Measurements from ENCODE around the gene SLC16A10. TPM values are rescaled to one million over a fixed set of nuclear protein-coding genes. Genes with fewer than 3 reads are reported as not detected.
"Not testable (repeated sequence)": the region's sequence is repeated elsewhere in the genome, so short reads cannot be mapped to it uniquely, and the experiment has no call there.

The SLC16A10 gene
- total RNA-seq, 1 experiment from 2014 or later = 5.9 TPM

DNA sequence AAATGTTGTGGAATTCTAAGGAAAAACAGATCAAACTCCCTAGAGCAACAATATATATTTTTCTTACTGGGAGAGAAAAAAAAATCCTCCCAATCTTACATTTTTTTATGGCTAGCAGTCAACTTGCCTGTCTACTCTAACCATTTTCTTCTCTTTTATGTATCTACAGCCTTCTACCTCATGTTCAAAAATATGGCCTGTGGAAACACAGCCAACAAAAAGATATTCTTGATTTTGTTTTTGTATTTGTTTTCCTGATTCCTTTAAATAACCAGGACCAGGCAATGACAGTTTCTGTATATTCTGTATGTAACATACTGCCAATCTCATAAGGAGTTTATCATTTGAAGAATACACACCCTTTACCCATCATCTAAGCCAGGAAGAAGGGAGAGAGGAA is 13.0 kb upstream of the SLC16A10 start:
- DNase-seq (ENCODE audit: low read depth, low spot score) = no peak
- in situ Hi-C loops (cut with HindIII; ENCODE audit: low pct_unique_long_range_greater_than_20kb, low sequenced_read_pairs) = no loop called here

DNA sequence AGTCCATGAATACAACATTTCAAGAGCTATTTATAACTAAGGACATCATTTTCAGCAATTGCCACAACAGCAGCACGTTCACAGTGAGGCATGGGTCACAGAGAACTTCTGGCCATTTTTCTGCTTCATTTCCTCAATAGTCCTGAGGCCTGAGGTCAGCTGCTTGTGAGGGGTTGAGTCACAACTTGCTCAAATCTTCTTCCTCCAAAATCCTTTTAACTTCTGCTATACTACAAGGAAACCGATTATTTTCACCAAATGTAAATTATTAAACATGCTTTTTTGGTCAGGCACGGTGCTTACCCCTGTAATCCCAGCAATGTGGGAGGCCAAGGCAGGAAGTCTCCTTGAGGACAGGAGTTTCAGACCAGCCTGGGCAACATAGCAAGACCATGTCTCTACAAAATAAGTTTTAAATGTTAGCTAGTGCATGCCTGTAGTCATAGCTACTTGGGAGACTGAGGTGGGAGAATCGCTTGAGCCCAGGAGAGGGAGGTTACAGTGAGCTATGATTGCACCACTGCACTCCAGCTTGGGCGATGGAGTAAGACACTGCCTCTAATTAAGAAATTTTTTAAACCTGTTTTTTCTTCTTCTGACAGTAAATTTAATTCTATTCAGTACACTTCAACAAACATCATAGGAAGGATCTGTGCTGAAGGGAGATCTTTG is 11.1 kb upstream of the SLC16A10 start:
- no peak for DNase-seq (ENCODE audit: low read depth, low spot score)
- in situ Hi-C loops (cut with HindIII; ENCODE audit: low pct_unique_long_range_greater_than_20kb, low sequenced_read_pairs) = no loop called here

DNA sequence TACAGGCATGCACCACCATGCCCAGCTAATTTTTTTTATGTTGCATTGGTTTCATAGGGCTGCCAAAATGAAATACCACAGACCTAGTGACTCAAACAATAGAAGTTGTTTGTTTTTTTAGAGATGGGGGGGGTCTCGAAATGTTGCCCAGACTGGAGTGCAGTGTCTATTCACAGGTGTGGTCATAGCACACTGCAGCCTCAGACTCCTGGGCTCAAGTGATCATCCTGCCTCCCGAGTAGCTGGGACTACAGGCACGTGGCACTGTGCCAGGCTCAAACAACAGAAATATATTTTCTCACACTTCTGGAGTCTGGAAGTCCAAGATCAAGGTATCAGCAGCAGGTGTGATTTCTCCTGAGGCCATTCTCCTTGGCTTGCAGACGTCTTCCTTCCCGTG is 6.6 kb upstream of the SLC16A10 start:
- no peak for DNase-seq (ENCODE audit: low read depth, low spot score)
- in situ Hi-C loops (cut with HindIII; ENCODE audit: low pct_unique_long_range_greater_than_20kb, low sequenced_read_pairs) = no loop called here

DNA sequence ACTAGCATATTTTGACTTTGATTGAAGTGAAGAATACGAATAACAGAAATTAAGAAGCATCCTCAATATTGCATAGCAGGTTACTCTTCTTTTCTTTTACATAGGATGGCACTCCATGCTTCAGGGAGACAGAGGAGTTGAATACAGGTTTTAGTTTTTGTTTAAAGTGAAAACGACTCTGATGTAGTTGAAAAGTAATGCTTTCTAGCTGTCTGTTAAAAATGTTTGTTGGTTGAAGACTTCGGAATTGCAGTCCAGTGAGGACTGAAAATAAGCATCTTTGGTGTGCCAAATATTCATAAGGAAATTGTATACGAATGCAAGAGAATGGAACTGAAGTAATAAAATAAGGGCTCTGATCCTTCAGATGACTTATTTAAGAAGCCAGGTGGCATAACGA is 618 bp upstream of the SLC16A10 start:
- no peak for DNase-seq (ENCODE audit: low read depth, low spot score)
- in situ Hi-C loops (cut with HindIII; ENCODE audit: low pct_unique_long_range_greater_than_20kb, low sequenced_read_pairs) = no loop called here

DNA sequence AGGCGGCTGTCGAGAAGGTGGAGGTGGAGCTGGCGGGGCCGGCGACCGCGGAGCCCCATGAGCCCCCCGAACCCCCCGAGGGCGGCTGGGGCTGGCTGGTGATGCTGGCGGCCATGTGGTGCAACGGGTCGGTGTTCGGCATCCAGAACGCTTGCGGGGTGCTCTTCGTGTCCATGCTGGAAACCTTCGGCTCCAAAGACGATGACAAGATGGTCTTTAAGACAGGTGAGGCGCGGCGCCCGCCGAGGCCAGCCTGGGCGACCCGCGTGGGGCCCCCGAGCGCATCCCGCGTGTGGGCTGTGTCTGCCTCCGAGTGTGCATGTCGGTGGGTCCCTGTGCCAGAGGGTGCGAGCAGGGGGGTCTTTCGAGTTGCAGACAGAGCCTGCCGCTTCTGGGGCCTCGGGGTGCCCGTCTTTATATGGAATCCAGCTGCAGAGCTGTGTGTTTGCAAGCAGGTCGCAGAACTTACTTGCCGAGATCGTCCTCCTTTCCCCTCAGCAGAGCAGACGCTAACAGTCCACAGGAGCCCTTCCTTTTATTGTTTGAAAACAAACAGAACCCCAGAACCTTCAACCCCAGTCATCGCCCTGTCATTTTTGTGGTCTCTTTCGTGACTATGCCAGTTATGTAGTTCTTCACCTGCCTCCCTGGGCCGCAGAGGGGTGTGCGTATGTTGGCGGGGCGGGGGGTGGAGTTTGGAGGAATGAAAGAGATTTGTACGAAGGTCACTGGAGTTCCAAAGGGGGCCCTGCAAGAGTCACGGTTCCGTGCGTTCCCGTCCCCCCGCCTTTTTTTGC is 766 bp downstream of the SLC16A10 start:
- in situ Hi-C loops (cut with HindIII; ENCODE audit: low pct_unique_long_range_greater_than_20kb, low sequenced_read_pairs) = no loop called here
- peak; percentile 34 for DNase-seq (ENCODE audit: low read depth, low spot score)

DNA sequence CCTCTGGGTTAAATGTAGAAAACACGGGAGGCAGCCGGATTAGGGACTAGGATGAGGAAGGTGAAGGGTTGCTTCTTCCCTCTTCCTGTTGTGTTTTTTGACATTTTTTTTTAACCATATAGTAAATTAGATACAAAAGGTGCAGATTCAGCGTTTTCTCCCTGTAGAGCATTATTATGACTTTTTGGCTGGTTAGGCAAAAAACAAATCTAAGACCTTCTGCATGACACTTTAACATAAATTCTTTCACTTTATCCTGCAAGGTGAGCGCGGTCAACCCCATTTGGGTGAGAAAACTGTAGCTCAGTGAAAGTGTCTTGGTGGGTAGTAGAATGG is 1.3 kb downstream of the SLC16A10 start:
- DNase-seq (ENCODE audit: low read depth, low spot score) = no peak
- in situ Hi-C loops (cut with HindIII; ENCODE audit: low pct_unique_long_range_greater_than_20kb, low sequenced_read_pairs) = no loop called here

DNA sequence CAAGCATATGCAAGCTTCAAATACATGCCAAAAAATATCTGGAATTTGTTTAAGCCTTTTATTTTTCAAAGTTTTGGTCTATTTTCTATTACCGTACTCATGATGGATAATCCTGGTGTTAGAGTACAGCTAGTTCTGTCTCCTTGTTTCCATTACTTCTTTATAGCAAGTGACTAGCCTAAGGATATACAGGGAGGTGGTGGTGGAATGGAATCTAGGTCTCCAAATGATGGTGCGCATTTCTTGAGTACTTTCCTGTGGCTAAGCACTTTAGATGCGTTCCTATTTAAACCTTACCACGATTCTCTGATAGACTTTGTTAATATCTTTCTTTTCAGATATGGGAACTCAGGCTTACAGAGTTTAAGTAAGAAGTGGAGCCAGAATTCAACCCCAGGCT is 3.5 kb downstream of the SLC16A10 start:
- in situ Hi-C loops (cut with HindIII; ENCODE audit: low pct_unique_long_range_greater_than_20kb, low sequenced_read_pairs) = no loop called here
- DNase-seq (ENCODE audit: low read depth, low spot score) = no peak

DNA sequence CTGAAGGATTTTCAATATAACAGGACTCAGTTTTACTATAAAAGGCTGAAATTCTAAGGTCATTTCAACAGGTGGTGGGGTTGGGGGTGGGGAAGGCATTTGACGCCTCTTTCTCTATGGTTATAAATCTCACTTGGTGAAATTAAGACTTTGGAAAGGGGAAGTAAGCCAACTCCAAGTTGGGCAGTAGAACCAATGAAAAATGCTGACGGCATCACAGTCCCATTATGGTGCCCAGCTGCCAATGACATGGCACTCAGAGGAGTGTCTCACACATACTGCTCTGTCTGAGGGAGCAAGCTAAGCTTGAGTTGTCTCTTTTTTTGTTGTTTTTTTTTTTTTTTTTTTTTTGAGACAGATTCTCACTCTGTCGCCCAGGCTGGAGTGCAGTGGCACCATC is 4.7 kb downstream of the SLC16A10 start:
- in situ Hi-C loops (cut with HindIII; ENCODE audit: low pct_unique_long_range_greater_than_20kb, low sequenced_read_pairs) = no loop called here
- no peak for DNase-seq (ENCODE audit: low read depth, low spot score)

DNA sequence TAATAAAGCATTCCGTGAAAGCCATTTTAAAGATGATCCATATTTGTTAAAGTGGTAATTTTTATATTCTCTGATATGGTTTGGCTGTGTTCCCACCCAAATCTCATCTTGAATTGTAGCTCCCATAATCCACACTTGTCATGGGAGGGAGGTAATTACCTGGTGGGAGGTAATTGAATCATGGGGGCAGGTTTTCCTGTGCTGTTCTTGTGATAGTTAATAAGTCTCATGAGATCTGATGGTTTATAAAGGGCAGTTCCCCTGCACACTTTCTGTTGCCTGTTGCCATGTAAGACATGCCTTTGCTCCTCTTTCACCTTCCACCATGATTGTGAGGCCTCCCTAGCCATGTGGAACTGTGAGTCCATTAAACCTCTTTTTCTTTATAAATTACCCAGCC is 8.2 kb downstream of the SLC16A10 start:
- in situ Hi-C loops (cut with HindIII; ENCODE audit: low pct_unique_long_range_greater_than_20kb, low sequenced_read_pairs) = not testable (repeated sequence)

DNA sequence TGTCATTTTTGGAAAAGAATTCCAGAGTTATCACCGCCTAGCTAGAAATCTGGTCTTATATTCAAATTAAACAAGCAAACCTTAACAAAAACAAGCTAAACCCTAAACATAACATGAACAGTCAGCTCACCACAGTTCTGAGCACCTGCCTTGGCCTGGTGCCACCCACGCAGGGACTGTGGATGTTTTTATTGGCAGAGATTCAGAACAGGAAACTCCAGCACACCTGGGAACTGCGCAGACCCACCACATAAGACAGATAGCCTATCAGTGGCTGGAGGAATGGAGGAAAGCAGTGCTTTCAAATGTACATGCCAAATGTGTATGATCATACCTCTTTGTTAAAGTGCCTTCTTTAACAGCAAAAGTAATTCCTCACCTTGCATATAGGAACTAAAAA is 8.9 kb downstream of the SLC16A10 start:
- in situ Hi-C loops (cut with HindIII; ENCODE audit: low pct_unique_long_range_greater_than_20kb, low sequenced_read_pairs) = no loop called here
- DNase-seq (ENCODE audit: low read depth, low spot score) = no peak

More for the DNA sequence above, 8.2 kb downstream of the SLC16A10 start:
- not testable (repeated sequence) for DNase-seq (ENCODE audit: low read depth, low spot score)

DNA sequence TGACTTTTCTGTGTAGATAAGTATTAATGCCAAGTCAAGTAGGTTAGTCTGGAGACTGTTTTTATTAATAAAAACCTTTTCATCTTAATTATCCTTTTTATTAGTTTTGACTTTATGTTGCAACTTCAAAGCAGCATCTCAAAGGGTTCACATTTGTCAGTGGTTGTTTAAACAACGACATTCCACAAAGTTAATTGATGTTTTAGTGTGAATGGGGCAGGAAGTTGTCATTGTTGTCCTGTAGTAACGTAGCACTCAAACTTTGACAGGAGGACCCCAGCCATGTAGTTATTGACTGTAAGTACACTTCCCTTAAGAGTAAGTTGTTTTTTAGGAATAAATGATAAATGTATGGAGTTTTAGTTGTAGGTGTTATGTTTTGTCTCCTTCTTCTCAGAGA is 11.3 kb downstream of the SLC16A10 start:
- DNase-seq (ENCODE audit: low read depth, low spot score) = no peak
- in situ Hi-C loops (cut with HindIII; ENCODE audit: low pct_unique_long_range_greater_than_20kb, low sequenced_read_pairs) = no loop called here

DNA sequence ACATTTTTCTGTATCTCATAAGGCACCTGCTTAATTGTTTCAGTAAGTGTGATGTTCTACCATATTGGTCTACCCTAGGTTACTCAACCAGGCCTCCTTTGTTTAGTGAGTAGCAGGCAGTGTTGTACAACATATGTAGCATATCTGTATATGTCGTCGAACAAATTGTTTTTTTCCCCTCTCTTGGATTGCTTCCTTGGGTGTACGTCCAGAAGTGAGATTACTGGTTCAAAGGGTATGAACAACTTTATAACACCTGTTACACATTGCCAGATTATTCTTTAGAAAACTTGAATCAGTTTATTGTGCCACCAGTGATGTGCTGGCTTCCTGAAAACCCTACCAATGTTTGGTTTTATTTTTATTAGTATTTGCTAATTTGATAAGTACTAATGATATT is 14.7 kb downstream of the SLC16A10 start:
- in situ Hi-C loops (cut with HindIII; ENCODE audit: low pct_unique_long_range_greater_than_20kb, low sequenced_read_pairs) = no loop called here
- DNase-seq (ENCODE audit: low read depth, low spot score) = no peak

DNA sequence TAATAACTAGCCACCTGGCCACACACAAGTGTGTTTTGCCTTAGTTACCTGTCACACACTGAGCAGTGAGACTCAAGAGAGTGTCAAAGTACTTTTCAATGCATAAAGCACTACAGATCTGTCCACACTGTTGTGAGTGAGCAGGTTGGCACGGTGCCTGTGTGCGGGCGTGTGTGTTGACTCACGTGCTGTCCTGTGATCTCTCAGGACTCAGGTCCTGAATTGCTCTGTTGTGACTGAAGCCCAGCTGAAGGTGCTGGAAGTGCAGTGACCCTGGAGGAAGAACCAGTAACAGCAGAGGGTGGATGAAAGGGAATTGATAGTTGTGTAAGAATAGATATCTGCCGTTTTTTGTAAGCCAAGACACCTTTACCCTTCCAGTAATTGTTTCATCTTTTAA is 18.3 kb downstream of the SLC16A10 start:
- in situ Hi-C loops (cut with HindIII; ENCODE audit: low pct_unique_long_range_greater_than_20kb, low sequenced_read_pairs) = no loop called here
- DNase-seq (ENCODE audit: low read depth, low spot score) = peak; percentile 92

DNA sequence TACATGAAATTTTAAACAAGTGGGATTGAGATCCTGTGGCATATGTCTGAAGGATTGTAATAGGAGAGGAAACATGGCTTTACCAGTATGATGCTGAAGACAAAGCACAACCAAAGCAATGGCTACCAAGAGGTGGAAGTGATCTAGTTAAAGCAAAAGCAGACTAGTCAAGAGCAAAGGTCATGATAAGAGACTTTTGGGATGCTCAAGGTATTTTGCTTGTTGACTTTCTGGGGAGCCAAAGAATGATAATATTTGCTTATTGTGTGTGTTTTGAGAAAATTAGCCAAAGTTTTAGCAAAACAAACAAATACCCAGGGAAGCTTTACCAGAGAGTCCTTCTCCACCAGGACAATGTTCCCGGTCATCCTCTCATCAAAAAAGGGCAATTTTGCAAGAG is 20.3 kb downstream of the SLC16A10 start:
- in situ Hi-C loops (cut with HindIII; ENCODE audit: low pct_unique_long_range_greater_than_20kb, low sequenced_read_pairs) = no loop called here
- no peak for DNase-seq (ENCODE audit: low read depth, low spot score)

DNA sequence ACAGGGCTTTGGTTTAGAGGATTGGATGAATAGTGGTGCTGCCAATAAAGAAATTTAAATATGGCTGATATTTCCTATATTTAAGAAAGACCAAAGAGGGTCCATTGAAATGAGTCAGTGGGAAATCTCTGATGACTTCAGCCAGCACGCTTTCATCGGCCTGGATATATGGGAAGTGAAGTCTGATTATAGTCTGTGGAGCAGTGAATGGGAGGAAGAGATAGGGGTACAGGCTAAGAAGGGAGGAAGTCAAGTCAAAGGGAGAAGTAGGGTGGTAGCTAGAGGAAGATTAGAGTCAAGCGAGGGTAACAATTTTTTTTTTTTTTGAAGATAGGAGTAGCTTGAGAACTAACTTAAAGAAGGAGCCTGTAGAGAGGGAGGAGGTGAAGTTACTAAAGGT is 22.7 kb downstream of the SLC16A10 start:
- in situ Hi-C loops (cut with HindIII; ENCODE audit: low pct_unique_long_range_greater_than_20kb, low sequenced_read_pairs) = no loop called here
- DNase-seq (ENCODE audit: low read depth, low spot score) = no peak

DNA sequence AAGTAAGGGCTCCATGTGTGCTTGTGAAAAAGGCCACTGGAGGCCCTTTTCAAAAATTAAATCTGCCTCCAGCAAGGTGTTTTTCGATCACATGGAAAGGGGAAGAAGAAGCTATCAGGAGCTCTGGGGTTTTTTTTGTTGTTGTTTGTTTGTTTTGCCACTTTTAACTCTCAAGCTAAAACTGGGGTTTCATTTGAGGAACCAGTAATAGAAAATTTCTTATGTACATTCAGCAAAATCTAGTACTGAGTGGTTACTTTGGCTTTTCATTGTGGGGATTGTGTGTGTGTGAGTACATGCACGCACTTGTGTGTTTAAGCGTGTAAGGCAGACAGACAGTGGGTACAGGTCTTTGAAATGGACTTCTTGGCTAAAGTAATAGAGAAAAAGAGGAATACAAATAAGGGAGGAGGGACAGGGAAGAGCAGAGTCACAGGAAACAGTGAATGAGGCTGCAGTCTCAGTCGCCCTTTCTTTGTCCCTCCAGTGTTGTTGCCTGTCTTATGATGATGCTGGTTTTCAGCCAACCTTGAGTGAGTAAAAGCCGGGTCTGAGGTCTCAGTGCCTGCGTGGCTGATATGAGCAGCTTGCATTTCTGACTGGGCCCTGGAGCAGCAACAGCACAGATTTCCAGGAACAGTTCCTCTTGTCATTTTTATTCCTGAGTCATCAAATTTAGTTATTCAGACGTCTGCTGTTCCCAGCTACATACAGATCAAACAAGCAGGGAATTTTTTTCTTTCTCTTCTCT is 26.2 kb downstream of the SLC16A10 start:
- in situ Hi-C loops (cut with HindIII; ENCODE audit: low pct_unique_long_range_greater_than_20kb, low sequenced_read_pairs) = no loop called here
- peak; percentile 82 for DNase-seq (ENCODE audit: low read depth, low spot score)

DNA sequence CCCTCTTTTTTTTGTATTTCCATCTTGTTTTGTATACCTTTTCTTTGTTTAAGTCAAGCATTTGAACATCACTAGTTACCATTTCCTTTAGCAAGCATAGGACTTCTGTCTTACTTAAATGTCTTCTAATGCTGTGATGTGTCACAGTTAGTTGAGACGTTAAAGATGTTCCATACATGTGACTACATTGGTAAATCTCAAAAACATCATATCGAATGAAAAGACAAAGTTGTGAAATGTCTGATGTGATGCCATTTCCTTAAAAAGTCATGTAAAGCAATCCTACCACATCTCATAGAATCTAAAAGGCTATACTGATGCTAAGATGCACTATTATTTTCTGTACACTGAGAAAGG is 26.8 kb downstream of the SLC16A10 start:
- DNase-seq (ENCODE audit: low read depth, low spot score) = no peak
- in situ Hi-C loops (cut with HindIII; ENCODE audit: low pct_unique_long_range_greater_than_20kb, low sequenced_read_pairs) = no loop called here

DNA sequence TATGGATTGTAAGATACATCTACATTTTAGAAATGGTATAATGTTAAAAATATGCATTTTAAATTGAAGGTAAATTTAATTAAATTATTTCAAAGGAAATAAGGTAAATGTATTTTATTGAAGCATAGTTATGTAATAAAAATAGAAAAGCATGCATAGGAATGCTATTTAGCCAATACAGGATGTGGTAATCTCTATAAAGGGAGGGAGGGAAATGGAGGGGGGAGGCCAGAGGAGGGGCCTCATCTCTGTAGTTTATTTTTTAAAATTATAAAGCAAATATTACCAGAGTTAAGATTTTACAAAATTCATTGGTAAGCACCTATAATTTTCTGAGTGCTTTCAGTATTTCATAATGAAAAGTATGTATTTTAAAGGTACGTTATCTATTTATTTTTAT is 27.2 kb downstream of the SLC16A10 start:
- in situ Hi-C loops (cut with HindIII; ENCODE audit: low pct_unique_long_range_greater_than_20kb, low sequenced_read_pairs) = no loop called here
- DNase-seq (ENCODE audit: low read depth, low spot score) = no peak

DNA sequence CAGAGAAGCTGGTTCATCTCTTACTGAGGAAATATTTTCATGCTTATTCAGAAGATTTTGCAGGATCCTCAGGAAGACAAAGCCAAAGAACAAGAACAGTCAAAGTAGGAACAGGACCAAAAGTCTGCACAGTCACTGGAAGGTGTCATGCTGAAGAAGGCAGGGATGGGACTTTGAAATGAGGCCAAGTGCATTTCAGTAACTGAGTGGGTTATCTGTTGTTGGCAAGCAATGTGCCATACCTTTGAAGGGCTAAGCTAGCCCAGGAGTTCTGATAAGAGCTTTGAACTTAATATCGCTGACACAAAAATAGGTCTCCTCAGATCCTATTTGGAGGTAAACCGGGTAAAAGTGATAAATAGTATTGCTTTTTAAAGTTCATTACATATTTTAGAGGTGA is 31.5 kb downstream of the SLC16A10 start:
- in situ Hi-C loops (cut with HindIII; ENCODE audit: low pct_unique_long_range_greater_than_20kb, low sequenced_read_pairs) = no loop called here
- no peak for DNase-seq (ENCODE audit: low read depth, low spot score)
